ENCODE data around the gene EEA1. TPM values are rescaled to one million over a fixed set of nuclear protein-coding genes. Genes with fewer than 3 reads are reported as not detected.

EEA1 gene
- total RNA-seq, 1 experiment from 2014 or later, result 27.4 TPM

- CTCF ChIA-PET, result no interaction called here
- H3K9me3 Mint-ChIP-seq (ENCODE audit: low read depth, unreplicated experiment), result no peaks in the 10 kb centered on the region
- H3K4me3 Mint-ChIP-seq (ENCODE audit: low read depth, unreplicated experiment), result no peak overlapping the region
- intact Hi-C loops (cut with micrococcal nuclease; ENCODE audit: unreplicated experiment), result no loop called here
- H3K36me3 Mint-ChIP-seq (ENCODE audit: insufficient read depth, unreplicated experiment), result no peaks in the 10 kb centered on the region
- H3K27ac Mint-ChIP-seq (ENCODE audit: unreplicated experiment), result no peak overlapping the region
- H3K27me3 Mint-ChIP-seq (ENCODE audit: unreplicated experiment), result no peaks in the 10 kb centered on the region
- no peaks in the 10 kb centered on the region for H3K4me1 Mint-ChIP-seq (ENCODE audit: low read depth, unreplicated experiment)
- DNase-seq, result no peak
- no peak for TF ChIP-seq CTCF (IDR thresholded peaks at IDR 0.05; ENCODE audit: unreplicated experiment)
- BruUV-seq (replicated peaks), result no TSS peak
These were observed 51.2 kb downstream of the EEA1 start for GRCh38 chr12:92877904-92878303.

- Mint-ChIP-seq H3K36me3 (ENCODE audit: insufficient read depth, unreplicated experiment) (no peaks in the 10 kb centered on the region), H3K4me3 (ENCODE audit: low read depth, unreplicated experiment) (no peak overlapping the region), H3K9me3 (ENCODE audit: low read depth, unreplicated experiment) (no peaks in the 10 kb centered on the region), H3K27ac (ENCODE audit: unreplicated experiment) (no peak overlapping the region), H3K4me1 (ENCODE audit: low read depth, unreplicated experiment) (no peaks in the 10 kb centered on the region), H3K27me3 (ENCODE audit: unreplicated experiment) (no peaks in the 10 kb centered on the region)
- intact Hi-C loops (cut with micrococcal nuclease; ENCODE audit: unreplicated experiment), result no loop called here
- DNase-seq, result no peak
- no TSS peak for BruUV-seq (replicated peaks)
- no peak for TF ChIP-seq CTCF (IDR thresholded peaks at IDR 0.05; ENCODE audit: unreplicated experiment)
- CTCF ChIA-PET, result interaction anchor here (0.6 kb wide), 2 partner anchors 79 to 553 kb away, joined by 4 to 7 read pairs; no protein-coding TSS in a partner anchor
These were observed 52.6 kb downstream of the EEA1 start for GRCh38 chr12:92876496-92876895.

DNA sequence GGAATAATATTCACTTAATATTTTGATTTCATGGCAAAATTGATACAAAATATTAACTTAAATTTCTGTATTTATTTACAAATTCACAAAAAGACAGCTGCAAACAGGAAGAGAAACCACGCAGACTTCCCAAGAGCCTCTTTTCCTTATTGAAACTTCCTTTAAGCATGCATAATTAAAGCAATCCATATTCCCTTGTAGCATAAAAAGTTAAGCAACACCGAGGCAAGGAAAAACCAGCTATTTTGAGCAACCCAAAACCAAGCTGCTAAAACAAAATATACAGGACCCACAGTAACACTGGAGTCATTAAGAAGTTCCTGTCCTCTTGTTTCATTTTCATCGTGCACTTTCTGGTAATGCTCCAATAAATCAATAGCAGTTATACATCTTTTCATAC is 58.0 kb downstream of the EEA1 start:
- no peaks in the 10 kb centered on the region for H3K4me1 Mint-ChIP-seq (ENCODE audit: low read depth, unreplicated experiment)
- no peaks in the 10 kb centered on the region for H3K36me3 Mint-ChIP-seq (ENCODE audit: insufficient read depth, unreplicated experiment)
- H3K27me3 Mint-ChIP-seq (ENCODE audit: unreplicated experiment), result no peaks in the 10 kb centered on the region
- no peak overlapping the region for H3K4me3 Mint-ChIP-seq (ENCODE audit: low read depth, unreplicated experiment)
- no peak overlapping the region for H3K27ac Mint-ChIP-seq (ENCODE audit: unreplicated experiment)
- CTCF ChIA-PET, result interaction anchor here (0.6 to 0.7 kb wide), 2 partner anchors 199 to 1108 kb away, joined by 3 to 4 read pairs; no protein-coding TSS in a partner anchor
- intact Hi-C loops (cut with micrococcal nuclease; ENCODE audit: unreplicated experiment), result no loop called here
- no peak for DNase-seq
- TF ChIP-seq CTCF (IDR thresholded peaks at IDR 0.05; ENCODE audit: unreplicated experiment), result no peak
- BruUV-seq (replicated peaks), result no TSS peak
- no peaks in the 10 kb centered on the region for H3K9me3 Mint-ChIP-seq (ENCODE audit: low read depth, unreplicated experiment)

DNA sequence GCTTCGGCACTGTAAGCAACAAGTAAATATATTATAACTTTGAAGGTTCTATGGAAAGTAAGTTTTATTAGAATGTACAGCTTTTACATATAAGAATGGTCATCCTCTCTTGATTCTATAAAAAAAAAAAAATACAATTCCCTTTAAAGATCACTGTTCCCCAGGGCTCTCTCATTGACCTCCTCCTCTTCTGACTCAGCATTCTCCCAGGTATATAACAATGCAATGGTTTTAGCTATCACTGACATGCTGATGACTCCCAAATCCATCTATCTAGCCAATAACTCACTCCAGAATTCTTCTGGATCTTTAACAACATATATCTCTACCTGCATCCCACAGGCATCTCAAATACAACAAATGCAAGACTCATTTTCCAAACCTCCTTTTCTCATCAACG is 62.7 kb downstream of the EEA1 start:
- Mint-ChIP-seq H3K9me3 (ENCODE audit: low read depth, unreplicated experiment) (no peaks in the 10 kb centered on the region), H3K27ac (ENCODE audit: unreplicated experiment) (no peak overlapping the region), H3K4me3 (ENCODE audit: low read depth, unreplicated experiment) (no peak overlapping the region), H3K36me3 (ENCODE audit: insufficient read depth, unreplicated experiment) (no peaks in the 10 kb centered on the region), H3K27me3 (ENCODE audit: unreplicated experiment) (no peaks in the 10 kb centered on the region), H3K4me1 (ENCODE audit: low read depth, unreplicated experiment) (no peaks in the 10 kb centered on the region)
- CTCF ChIA-PET, result interaction anchor here (0.6 kb wide), 1 partner anchor 145 kb away, joined by 4 read pairs; no protein-coding TSS in a partner anchor
- intact Hi-C loops (cut with micrococcal nuclease; ENCODE audit: unreplicated experiment), result no loop called here
- BruUV-seq (replicated peaks), result no TSS peak
- no peak for TF ChIP-seq CTCF (IDR thresholded peaks at IDR 0.05; ENCODE audit: unreplicated experiment)
- DNase-seq, result no peak

Measured in Calu3 (cell line).